Right cardiac atrium (tissue), 5 donors: ENCODE measurements around the gene UBE2U. TPM values are rescaled to one million over a fixed set of nuclear protein-coding genes. Genes with fewer than 3 reads are reported as not detected.

ENCODE experiments used
- ATAC-seq, 2 donors: fragments of 200-7000 bp; cut with Tn5 transposase; one replicate each; pipeline versions ENCODE4 v1.8.0 to v1.9.1; 2020; ENCODE audit warnings: moderate library complexity in 2 of 2, mild to moderate bottlenecking in 1 of 2
- DNase-seq, 3 donors: peaks; one replicate each; pipeline ENCODE4 v3.0.0-alpha.2; 2020
- H3K27ac ChIP-seq: one replicate; pipeline ENCODE4 v1.5.1; 2013; ENCODE audit warnings: mild to moderate bottlenecking, low read length, control low read depth, moderate library complexity
- H3K27me3 ChIP-seq: one replicate; pipeline ENCODE4 v1.6.1; 2013; ENCODE audit not compliant: control insufficient read depth, insufficient read depth
- H3K4me1 ChIP-seq: one replicate; pipeline ENCODE4 v1.6.1; 2013; ENCODE audit warnings: low read length; ENCODE audit not compliant: control insufficient read depth, insufficient read depth
- H3K4me3 ChIP-seq: one replicate; pipeline ENCODE4 v1.5.1; 2013; ENCODE audit warnings: low read length, control low read depth
- H3K9me3 ChIP-seq: one replicate; pipeline ENCODE4 v1.6.1; 2013; ENCODE audit warnings: low read length; ENCODE audit not compliant: control insufficient read depth
- WGBS: extraction: QIAGEN DNeasy Blood & Tissue Kit; methylation state at CpG from one replicate; pipeline ENCODE4 v1.1.7; 2013; 5-methylcytosine and 5-hydroxymethylcytosine counted together
- intact Hi-C, 4 donors: fragments of 100-400 bp; cut with DNase I; formaldehyde crosslinking; loops; one replicate each; pipeline versions ENCODE4 v1.11.0 to v1.14.0; 2022 to 2023
- long read RNA-seq, 4 donors: library from polyadenylated mRNA; unstranded; transcript quantifications; one replicate each; pipeline ENCODE4 v2.0.0, GENCODE V29; 2020 to 2021
- polyA plus RNA-seq: library from polyadenylated mRNA; stranded (reverse); fragments of 200-250 nt; gene quantifications from one replicate; pipeline ENCODE4 v1.2.3, GENCODE V29; 2013
- total RNA-seq, 4 donors: library from RNA; stranded (reverse); fragmentation: NEBNext Ultra II Directional; extraction: Animal tissue kit (Norgen Biotek cat#: 25700); gene quantifications; one replicate each; pipeline ENCODE4 v1.2.1, GENCODE V29; 2021
- donor health status: healthy with polysubstance abuse.
- donor health status: DM: no; HTN: yes; CAD: no.
- donor health status: DM: no; HTN: no; CAD: no.
- donor health status: DM: no; HTN: yes; CAD: no; lungs with severe emphysema.
- donor health status: DM: yes; HTN: yes; CAD: no.

The UBE2U gene
- total RNA-seq, result not detected
- not detected for polyA plus RNA-seq
- long read RNA-seq, donor 1, result 0 reads
- long read RNA-seq, donor 2, result 0 reads
- long read RNA-seq, donor 3, result 0 reads
- long read RNA-seq, donor 4, result 0 reads

- Histone ChIP-seq H3K4me3 (no peak within 1 kb of the TSS), H3K27me3 (peaks cover 2% of the 10 kb centered on the region), H3K4me1 (no peaks in the 10 kb centered on the region), H3K27ac (no peak within 1 kb of the TSS), H3K9me3 (no peaks in the 10 kb centered on the region)
- DNase-seq (no peak), ATAC-seq (no peak)
- intact Hi-C loops, result no loop called here
- 93% methylated on average over 23 of the region's 23 CpGs for WGBS
Measured at GRCh38 chr1:64203420-64203819, at the start of gene UBE2U. TSS of gene UBE2U (plus strand) at chr1:64203623. CDS start at chr1:64204051, 428 bp downstream.

- 54% methylated on average over 1 of the region's 1 CpG for WGBS
- ATAC-seq (peak in 1 of 2 donors; percentile 13), DNase-seq (no peak)
- no peaks in the 10 kb centered on the region for H3K4me1 ChIP-seq
- no peak overlapping the region for H3K4me3 ChIP-seq
- intact Hi-C loops, result no loop called here
- H3K27me3 ChIP-seq, result no peaks in the 10 kb centered on the region
- H3K9me3 ChIP-seq, result no peaks in the 10 kb centered on the region
- no peak overlapping the region for H3K27ac ChIP-seq
Measured at GRCh38 chr1:64155278-64155677, 48.1 kb upstream of the UBE2U start.

- DNase-seq (no peak), ATAC-seq (no peak)
- no peak overlapping the region for H3K4me3 ChIP-seq
- no peaks in the 10 kb centered on the region for H3K27me3 ChIP-seq
- H3K27ac ChIP-seq, result no peak overlapping the region
- intact Hi-C loops, result no loop called here
- 38% methylated on average over 1 of the region's 1 CpG for WGBS
- no peaks in the 10 kb centered on the region for H3K9me3 ChIP-seq
- H3K4me1 ChIP-seq, result peaks cover 4% of the 10 kb centered on the region
Measured at GRCh38 chr1:64161357-64161941, 42.0 kb upstream of the UBE2U start.

GRCh38 chr1:64162151-64162550 is 41.3 kb upstream of the UBE2U start:
- Histone ChIP-seq H3K4me3 (no peak overlapping the region), H3K27ac (no peak overlapping the region), H3K27me3 (no peaks in the 10 kb centered on the region), H3K9me3 (no peaks in the 10 kb centered on the region), H3K4me1 (peaks cover 4% of the 10 kb centered on the region)
- 53% methylated on average over 6 of the region's 6 CpGs for WGBS
- no peak for DNase-seq
- ATAC-seq, result no peak
- intact Hi-C loops, result no loop called here

GRCh38 chr1:64162804-64163203 is 40.6 kb upstream of the UBE2U start:
- no peak overlapping the region for H3K4me3 ChIP-seq
- no peak for ATAC-seq
- no peak for DNase-seq
- intact Hi-C loops, result no loop called here
- no peaks in the 10 kb centered on the region for H3K27me3 ChIP-seq
- WGBS, result 98% methylated on average over 1 of the region's 1 CpG
- no peaks in the 10 kb centered on the region for H3K9me3 ChIP-seq
- H3K27ac ChIP-seq, result no peak overlapping the region
- peaks cover 4% of the 10 kb centered on the region for H3K4me1 ChIP-seq

- intact Hi-C loops, result no loop called here
- Histone ChIP-seq H3K27ac (no peak overlapping the region), H3K27me3 (no peaks in the 10 kb centered on the region), H3K4me1 (peaks cover 4% of the 10 kb centered on the region), H3K9me3 (no peaks in the 10 kb centered on the region), H3K4me3 (no peak overlapping the region)
- 67% methylated on average over 4 of the region's 4 CpGs for WGBS
- no peak for DNase-seq
- no peak for ATAC-seq
Measured at GRCh38 chr1:64163431-64163830, 40.0 kb upstream of the UBE2U start.

- no peak overlapping the region for H3K4me3 ChIP-seq
- no peaks in the 10 kb centered on the region for H3K27me3 ChIP-seq
- ATAC-seq, result peak; percentile 34 to 45
- 36% methylated on average over 1 of the region's 1 CpG for WGBS
- peaks cover 4% of the 10 kb centered on the region for H3K4me1 ChIP-seq
- H3K9me3 ChIP-seq, result no peaks in the 10 kb centered on the region
- H3K27ac ChIP-seq, result no peak overlapping the region
- intact Hi-C loops, result no loop called here
- no peak for DNase-seq
Measured at GRCh38 chr1:64163970-64164369, 39.5 kb upstream of the UBE2U start.

GRCh38 chr1:64166629-64167028 is 36.8 kb upstream of the UBE2U start:
- ATAC-seq, result no peak
- Histone ChIP-seq H3K4me1 (peaks cover 4% of the 10 kb centered on the region), H3K27me3 (no peaks in the 10 kb centered on the region), H3K9me3 (no peaks in the 10 kb centered on the region), H3K27ac (no peak overlapping the region), H3K4me3 (no peak overlapping the region)
- WGBS, result 81% methylated on average over 3 of the region's 3 CpGs
- intact Hi-C loops, result no loop called here
- no peak for DNase-seq

- intact Hi-C loops, result no loop called here
Measured at GRCh38 chr1:64167176-64167575, 36.2 kb upstream of the UBE2U start.

GRCh38 chr1:64171246-64171645 is 32.2 kb upstream of the UBE2U start:
- Histone ChIP-seq H3K27me3 (no peaks in the 10 kb centered on the region), H3K4me3 (no peak overlapping the region), H3K27ac (no peak overlapping the region), H3K9me3 (no peaks in the 10 kb centered on the region), H3K4me1 (peaks cover 2% of the 10 kb centered on the region)
- DNase-seq, result no peak
- ATAC-seq, result no peak
- 92% methylated on average over 1 of the region's 1 CpG for WGBS
- intact Hi-C loops, result no loop called here

More at GRCh38 chr1:64167176-64167575, 36.2 kb upstream of the UBE2U start:
- ATAC-seq (no peak), DNase-seq (no peak)
- no peak overlapping the region for H3K27ac ChIP-seq
- no peak overlapping the region for H3K4me3 ChIP-seq
- peaks cover 2% of the 10 kb centered on the region for H3K4me1 ChIP-seq
- no peaks in the 10 kb centered on the region for H3K27me3 ChIP-seq
- no peaks in the 10 kb centered on the region for H3K9me3 ChIP-seq
- 60% methylated on average over 2 of the region's 2 CpGs for WGBS

GRCh38 chr1:64171797-64172281 is 31.6 kb upstream of the UBE2U start:
- Histone ChIP-seq H3K4me1 (peaks cover 2% of the 10 kb centered on the region), H3K4me3 (no peak overlapping the region), H3K27me3 (no peaks in the 10 kb centered on the region), H3K27ac (no peak overlapping the region), H3K9me3 (no peaks in the 10 kb centered on the region)
- ATAC-seq, result no peak
- no peak for DNase-seq
- intact Hi-C loops, result no loop called here
- WGBS, result 54% methylated on average over 3 of the region's 3 CpGs
